SK-N-SH (cell line): Measurements from ENCODE around the gene ZNF708. TPM values are rescaled to one million over a fixed set of nuclear protein-coding genes. Genes with fewer than 3 reads are reported as not detected.

Experiments used
- CTCF ChIA-PET: fragments of 300-600, 350-600 bp; formaldehyde crosslinking; extraction: SDS; loops from one replicate; lab custom pipeline; 2021; lab: Yijun Ruan, JAX
- POLR2A ChIA-PET: fragments of 350-600 bp; sonication (Branson Sonifier 250); formaldehyde crosslinking; extraction: SDS; loops from one replicate; lab custom pipeline; 2020; ENCODE audit warnings: antibody characterized with exemption, inconsistent platforms; lab: Yijun Ruan, JAX
- DNase-seq: peaks from one replicate; pipeline ENCODE4 v3.0.0; 2012
- H2AFZ ChIP-seq: fragments of 200-600 bp; sonication (generic); 2 replicates; pipeline ENCODE4 v1.8.1; 2016; ENCODE audit warnings: antibody characterized with exemption, mild to moderate bottlenecking, low read depth
- H3F3A ChIP-seq: fragments of 200-600 bp; sonication (generic); replicated peaks from 2 replicates; pipeline ENCODE3; 2016; ENCODE audit warnings: antibody characterized with exemption, mild to moderate bottlenecking; ENCODE audit not compliant: insufficient read depth
- H3K27ac ChIP-seq, 2 experiments: fragments of 200-500 bp in 1 of 2; fragments of 200-600 bp in 1 of 2; sonication (Bioruptor generic) in 1 of 2; sonication (generic), shearing (Covaris generic) in 1 of 2; 2 replicates each; pipeline versions ENCODE4 v1.5.1 to v1.6.1; 2014 to 2016; ENCODE audit warnings: low read depth in 2 of 2, inconsistent platforms in 1 of 2, low read length in 1 of 2, mild to moderate bottlenecking in 1 of 2, mixed read lengths in 1 of 2
- H3K27me3 ChIP-seq: fragments of 200-600 bp; sonication (generic), shearing (Covaris generic); 2 replicates; pipeline ENCODE4 v1.6.1; 2016; ENCODE audit warnings: mixed run types; ENCODE audit not compliant: insufficient read depth
- H3K36me3 ChIP-seq, 2 experiments: fragments of 200-500 bp in 1 of 2; fragments of 200-600 bp in 1 of 2; sonication (Bioruptor generic) in 1 of 2; sonication (generic) in 1 of 2; replicated peaks in 1 of 2; 2 replicates each; pipeline versions ENCODE3 to v1.5.1; 2014 to 2016; ENCODE audit warnings: low read length in 1 of 2, mild to moderate bottlenecking in 1 of 2; ENCODE audit not compliant: insufficient read depth in 2 of 2, control insufficient read depth in 1 of 2
- H3K4me1 ChIP-seq, 2 experiments: fragments of 200-500 bp in 1 of 2; fragments of 200-600 bp in 1 of 2; sonication (Bioruptor generic) in 1 of 2; sonication (generic), shearing (Covaris generic) in 1 of 2; 2 replicates each; pipeline versions ENCODE4 v1.5.1 to v1.6.1; 2014 to 2016; ENCODE audit warnings: low read depth in 1 of 2, low read length in 1 of 2, mixed run types in 1 of 2; ENCODE audit not compliant: insufficient read depth in 2 of 2, control insufficient read depth in 1 of 2
- H3K4me2 ChIP-seq: fragments of 200-600 bp; sonication (generic), shearing (Covaris generic); 2 replicates; pipeline ENCODE4 v1.6.1; 2017; ENCODE audit warnings: mixed run types
- H3K4me3 ChIP-seq, 2 experiments: fragments of 200-500 bp in 1 of 2; fragments of 200-600 bp in 1 of 2; sonication (Bioruptor generic) in 1 of 2; sonication (generic), shearing (Covaris generic) in 1 of 2; 2 replicates each; pipeline versions ENCODE4 v1.5.1 to v1.8.1; 2014 to 2016; ENCODE audit warnings: low read depth in 2 of 2, inconsistent platforms in 1 of 2, low read length in 1 of 2, mild to moderate bottlenecking in 1 of 2, mixed read lengths in 1 of 2, moderate library complexity in 1 of 2
- H3K79me2 ChIP-seq: fragments of 200-600 bp; sonication (generic); 2 replicates; pipeline ENCODE4 v1.8.1; 2017; ENCODE audit warnings: mild to moderate bottlenecking; ENCODE audit not compliant: insufficient read depth
- H3K9ac ChIP-seq: fragments of 200-600 bp; sonication (generic); 2 replicates; pipeline ENCODE4 v1.6.1; 2017; ENCODE audit warnings: mixed run types
- H3K9me2 ChIP-seq: fragments of 200-600 bp; sonication (generic); 2 replicates; pipeline ENCODE4 v1.6.1; 2017; ENCODE audit warnings: mixed run types
- H3K9me3 ChIP-seq: fragments of 200-600 bp; sonication (generic); 2 replicates; pipeline ENCODE4 v1.6.1; 2017; ENCODE audit warnings: mixed run types, mild to moderate bottlenecking, moderate library complexity
- H4K20me1 ChIP-seq: fragments of 200-600 bp; sonication (generic); 2 replicates; pipeline ENCODE4 v1.6.1; 2017; ENCODE audit warnings: mild to moderate bottlenecking, mixed run types; ENCODE audit not compliant: insufficient read depth
- CTCF ChIP-seq: fragments of 200-600 bp; sonication (generic); IDR thresholded peaks from 2 replicates; pipeline ENCODE4 v1.6.1; 2017; ENCODE audit warnings: antibody characterized with exemption, mild to moderate bottlenecking, moderate library complexity
- FOSL2 ChIP-seq: IDR thresholded peaks from 2 replicates; pipeline ENCODE4 v1.4.0; 2012; ENCODE audit warnings: low read depth, mild to moderate bottlenecking, moderate library complexity, borderline replicate concordance
- IRF3 ChIP-seq: fragments of 150-350 bp; IDR thresholded peaks from 2 replicates; pipeline ENCODE4 v1.6.1; 2016; ENCODE audit warnings: mild to moderate bottlenecking, low read depth, low read length
- MAX ChIP-seq: IDR thresholded peaks from 2 replicates; pipeline ENCODE4 v1.4.0; 2012; ENCODE audit warnings: low read depth
- MEF2A ChIP-seq: IDR thresholded peaks from 2 replicates; pipeline ENCODE4 v1.4.0; 2012; ENCODE audit warnings: low read depth, borderline replicate concordance
- MXI1 ChIP-seq: IDR thresholded peaks from 2 replicates; pipeline ENCODE4 v1.6.1; 2012; ENCODE audit warnings: mild to moderate bottlenecking, low read depth, low read length, improper control_type of control experiment
- NRF1 ChIP-seq: IDR thresholded peaks from 2 replicates; pipeline ENCODE4 v1.6.1; 2012; ENCODE audit warnings: low read depth, mild to moderate bottlenecking, low read length
- POLR2AphosphoS5 ChIP-seq: IDR thresholded peaks from 2 replicates; pipeline ENCODE4 v1.6.1; 2012; ENCODE audit warnings: low read depth, low read length
- RAD21 ChIP-seq: IDR thresholded peaks from 2 replicates; pipeline ENCODE4 v1.6.1; 2012; ENCODE audit warnings: mild to moderate bottlenecking, low read length
- RCOR1 ChIP-seq: fragments of 150-350 bp; IDR thresholded peaks from 2 replicates; pipeline ENCODE4 v1.6.1; 2017; ENCODE audit warnings: antibody characterized with exemption, low read length
- REST ChIP-seq: IDR thresholded peaks from 2 replicates; pipeline ENCODE4 v1.6.1; 2012; ENCODE audit warnings: mild to moderate bottlenecking, low read depth, low read length, moderate library complexity
- RFX5 ChIP-seq: IDR thresholded peaks from 2 replicates; pipeline ENCODE4 v1.6.1; 2012; ENCODE audit warnings: mild to moderate bottlenecking, improper control_type of control experiment, low read length
- SMC3 ChIP-seq: IDR thresholded peaks from 2 replicates; pipeline ENCODE4 v1.6.1; 2012; ENCODE audit warnings: low read depth, low read length, improper control_type of control experiment
- TEAD4 ChIP-seq: IDR thresholded peaks from 2 replicates; pipeline ENCODE4 v1.4.0; 2012; ENCODE audit warnings: mild to moderate bottlenecking, borderline replicate concordance; ENCODE audit not compliant: insufficient read depth
- USF1 ChIP-seq: IDR thresholded peaks from 2 replicates; pipeline ENCODE4 v1.4.0; 2012; ENCODE audit warnings: low read depth, borderline replicate concordance
- USF2 ChIP-seq: fragments of 150-350 bp; IDR thresholded peaks from 2 replicates; pipeline ENCODE4 v1.6.1; 2017; ENCODE audit warnings: antibody characterized with exemption, low read length, low read depth, borderline replicate concordance
- YY1 ChIP-seq: IDR thresholded peaks from 2 replicates; pipeline ENCODE4 v1.4.0; 2012; ENCODE audit warnings: low read depth, mild to moderate bottlenecking
- WGBS: methylation state at CpG from one replicate; pipeline ENCODE4 v1.1.6; 2017; ENCODE audit warnings: low lambda C conversion rate; 5-methylcytosine and 5-hydroxymethylcytosine counted together
- polyA plus RNA-seq, 3 experiments: library from polyadenylated mRNA; depleted of rRNA; stranded (reverse); fragments of >200 nt; gene quantifications; 2 replicates each; pipeline ENCODE4 v1.2.3, GENCODE V29; 2012

ZNF708 gene
- polyA plus RNA-seq, 1 of the 3 experiments (the other 2 are of a cell fraction) = 1.0 TPM

- no peak for TF ChIP-seq USF2
- TF ChIP-seq FOSL2 = no peak
- no peak for TF ChIP-seq MEF2A
- no peak for TF ChIP-seq SMC3
- no peak for TF ChIP-seq USF1
- no peak for TF ChIP-seq MAX
- no peak for TF ChIP-seq CTCF
- TF ChIP-seq MXI1 = no peak
Observed at GRCh38 chr19:21269813-21270212, 59.4 kb downstream of the ZNF708 start (continued).

- no peaks in the 10 kb centered on the region for H3K9me2 ChIP-seq
- no peak overlapping the region for H3K9ac ChIP-seq
- H3K27ac ChIP-seq = no peak overlapping the region
- no peaks in the 10 kb centered on the region for H3K9me3 ChIP-seq
- no peaks in the 10 kb centered on the region for H3K36me3 ChIP-seq
- no peak for DNase-seq
- H3K79me2 ChIP-seq = no peaks in the 10 kb centered on the region
- WGBS = 45% methylated on average over 4 of the region's 12 CpGs
- H4K20me1 ChIP-seq = no peaks in the 10 kb centered on the region
- no peak overlapping the region for H3K4me3 ChIP-seq
- POLR2A ChIA-PET = interaction anchor here (0.6 kb wide), 1 partner anchor 138 kb away, joined by 3 read pairs; no protein-coding TSS in a partner anchor
- H3K4me2 ChIP-seq = no peak overlapping the region
- H3F3A ChIP-seq = no peaks in the 10 kb centered on the region
- no peak overlapping the region for H2AFZ ChIP-seq
- CTCF ChIA-PET = no interaction called here
- no peak for TF ChIP-seq POLR2AphosphoS5
- TF ChIP-seq TEAD4 = no peak
- no peak for TF ChIP-seq MAX
- no peak for TF ChIP-seq RAD21
- no peak for TF ChIP-seq MEF2A
- TF ChIP-seq REST = no peak
- TF ChIP-seq RCOR1 = no peak
- no peak for TF ChIP-seq RFX5
- no peak for TF ChIP-seq IRF3
- no peak for TF ChIP-seq USF2
- no peak for TF ChIP-seq YY1
- TF ChIP-seq NRF1 = no peak
- TF ChIP-seq, all 33 proteins: peak for 0
- no peaks in the 10 kb centered on the region for H3K27me3 ChIP-seq
- H3K4me1 ChIP-seq = no peaks in the 10 kb centered on the region
Observed at GRCh38 chr19:21264891-21265290, 64.3 kb downstream of the ZNF708 start.
